Dedifferentiated amniotic fluid mesenchymal stem cell (primary cell): ENCODE measurements around the gene TESMIN.

Experiments used
- DNase-seq: peaks from one replicate; pipeline ENCODE4 v3.0.0-alpha.2; 2016; ENCODE audit errors: extremely low spot score

The TESMIN gene

DNA sequence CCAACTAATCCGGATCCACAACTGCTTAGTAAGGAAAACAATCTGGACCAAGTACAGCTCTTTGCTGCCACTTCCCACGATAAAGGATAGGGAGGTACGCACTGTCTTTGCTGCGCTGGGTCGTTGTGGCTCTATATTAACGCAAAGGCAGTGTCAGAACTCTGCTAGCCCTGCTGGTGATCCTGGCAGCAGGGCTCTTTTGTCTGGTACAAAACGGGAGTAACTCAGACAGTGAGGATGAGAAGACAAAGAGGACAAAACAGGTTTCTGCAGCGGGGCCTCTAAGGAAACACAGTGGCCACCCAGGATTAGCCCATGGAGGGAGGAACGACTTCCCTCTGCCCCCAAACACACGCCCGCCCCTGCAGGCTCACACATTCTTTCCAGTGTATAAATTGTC, 40.9 kb downstream of the TESMIN start:
- no peak for DNase-seq

DNA sequence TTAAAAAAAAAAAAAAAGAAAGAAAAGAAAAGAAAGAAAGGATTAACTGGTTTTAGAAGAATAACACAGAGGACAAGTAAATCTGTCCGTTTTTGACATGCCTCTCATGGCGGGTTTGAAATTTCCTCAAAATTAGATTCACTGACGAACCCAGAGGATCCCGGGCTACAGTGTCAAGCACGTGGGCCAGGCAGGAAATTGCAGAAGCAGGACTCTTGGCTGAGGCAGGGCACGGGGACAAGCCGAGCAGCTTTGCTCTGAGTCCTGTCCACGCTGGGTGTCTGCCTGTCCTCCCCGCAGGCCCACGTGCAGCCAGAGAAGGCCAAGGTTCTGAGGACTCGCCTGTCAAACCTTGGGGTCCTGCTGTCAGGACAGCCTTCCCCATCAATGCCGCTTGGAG, 42.3 kb downstream of the TESMIN start:
- no peak for DNase-seq

DNA sequence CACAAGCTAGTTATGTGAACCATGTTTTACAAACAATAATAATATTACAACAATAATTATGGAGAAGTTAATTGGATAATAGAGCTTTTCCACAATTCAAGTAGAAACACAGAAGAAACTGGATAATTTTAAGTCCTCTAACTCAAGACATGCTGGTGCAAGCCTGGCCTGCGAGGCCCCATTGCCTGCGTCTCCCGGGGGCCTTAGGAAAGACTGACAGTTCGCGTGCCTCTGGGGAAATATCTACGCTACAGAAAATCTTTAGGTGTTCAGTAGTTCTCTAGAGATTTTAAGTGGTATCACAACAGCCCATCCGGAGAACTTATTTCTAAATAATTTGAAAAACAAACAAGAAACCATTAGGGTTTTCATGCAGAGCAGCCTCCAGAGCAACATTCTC, 43.8 kb downstream of the TESMIN start:
- no peak for DNase-seq

DNA sequence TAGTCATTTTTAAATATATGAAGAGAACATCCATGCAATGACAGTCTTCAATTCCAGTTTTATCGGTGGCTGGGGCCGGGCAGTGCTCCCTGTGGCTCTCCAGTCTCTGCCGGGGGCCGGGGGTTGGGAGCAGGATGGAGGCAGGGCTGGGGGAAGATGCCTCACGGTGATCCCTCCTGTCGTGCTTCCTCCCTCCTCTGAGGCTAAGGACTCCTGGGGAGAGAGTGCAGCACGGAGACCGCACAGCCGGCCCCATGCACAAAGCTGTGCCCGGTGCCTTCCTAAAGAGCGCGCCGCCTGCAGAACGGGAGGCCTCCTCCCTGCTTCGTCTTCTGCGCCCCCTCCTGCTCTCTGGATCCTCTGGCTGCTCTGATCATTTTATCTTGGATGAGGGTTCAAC, 46.4 kb downstream of the TESMIN start:
- no peak for DNase-seq

DNA sequence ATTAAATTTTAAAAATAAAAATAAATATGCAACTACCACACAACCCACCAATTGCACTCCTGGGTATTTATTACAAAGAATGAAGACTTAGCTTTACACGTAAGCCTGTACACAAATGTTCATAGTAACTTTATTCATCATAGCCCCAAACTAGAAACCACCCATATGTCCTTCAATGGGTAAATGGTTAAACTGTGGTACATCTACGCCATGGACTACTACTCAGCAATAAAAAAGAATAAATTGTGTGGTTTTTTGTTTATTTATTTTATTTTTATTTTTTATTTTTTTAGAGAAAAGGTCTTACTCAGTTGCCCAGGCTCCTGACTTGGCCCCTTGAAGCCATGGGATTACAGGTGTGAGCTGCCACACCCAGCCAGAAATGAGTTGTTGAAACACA, 52.3 kb downstream of the TESMIN start:
- DNase-seq = no peak

GRCh38 chr11:68695531-68695930, 55.8 kb downstream of the TESMIN start:
- DNase-seq = no peak

GRCh38 chr11:68694431-68695297, 56.7 kb downstream of the TESMIN start:
- DNase-seq = no peak

DNA sequence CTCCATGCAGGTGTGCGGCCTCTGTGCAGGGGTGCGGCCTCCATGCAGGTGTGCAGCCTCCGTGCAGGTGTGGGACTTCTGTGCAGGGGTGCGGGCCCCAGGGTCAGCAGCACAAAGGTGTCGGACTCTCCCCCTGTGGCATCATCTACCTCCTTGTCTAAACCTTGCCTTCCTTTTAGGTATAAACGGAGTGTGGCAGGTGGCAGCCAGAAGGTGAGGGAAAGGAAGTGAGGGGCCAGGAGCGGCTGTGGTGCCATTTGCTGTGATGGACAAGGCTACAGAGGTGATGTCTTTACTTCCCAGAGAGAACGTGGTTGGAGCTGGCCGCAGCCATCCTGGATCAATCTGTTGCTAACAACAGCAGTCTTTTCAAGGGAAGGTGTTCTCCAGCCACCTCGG, 57.8 kb downstream of the TESMIN start:
- no peak for DNase-seq

- DNase-seq = no peak
Observed at GRCh38 chr11:68692871-68693483, 58.3 kb downstream of the TESMIN start.

DNA sequence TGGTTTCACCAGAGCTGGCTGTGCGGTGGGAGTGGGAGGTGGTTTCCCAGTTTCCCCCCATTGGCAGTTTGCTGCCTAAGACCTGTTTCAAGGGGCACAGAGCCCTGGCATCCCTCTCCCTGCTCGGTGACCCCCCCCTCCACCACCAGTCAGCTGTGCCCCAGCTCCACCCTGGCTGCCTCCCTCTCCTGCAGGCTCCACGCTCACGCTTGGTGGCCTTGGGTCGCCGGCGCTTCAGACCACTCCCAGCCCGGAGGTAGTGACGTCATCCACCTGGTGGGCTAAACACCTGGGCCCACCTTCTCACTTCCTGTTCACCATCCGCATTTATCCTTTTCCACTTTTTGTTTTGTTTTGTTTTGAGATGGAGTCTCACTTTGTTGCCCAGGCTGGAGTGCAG, 59.2 kb downstream of the TESMIN start:
- no peak for DNase-seq

DNA sequence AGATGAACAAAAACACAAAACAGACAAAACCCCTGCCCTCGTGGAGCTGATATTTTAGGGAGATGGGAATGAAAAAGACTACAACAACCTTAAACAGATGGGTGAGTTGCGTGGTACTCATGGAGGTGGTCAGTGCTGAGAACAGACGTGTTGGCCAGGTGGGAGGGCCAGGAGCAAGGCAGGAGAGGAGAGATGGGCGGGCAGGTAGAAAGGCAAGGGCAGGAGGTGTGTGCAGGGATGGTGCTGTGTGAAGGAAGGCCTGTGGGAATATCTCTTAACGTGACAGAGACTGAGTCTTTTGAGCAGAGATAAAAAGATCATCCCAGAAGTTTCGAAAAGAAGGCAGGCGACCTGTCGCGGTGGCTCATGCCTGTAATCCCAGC, 59.9 kb downstream of the TESMIN start:
- no peak for DNase-seq

DNA sequence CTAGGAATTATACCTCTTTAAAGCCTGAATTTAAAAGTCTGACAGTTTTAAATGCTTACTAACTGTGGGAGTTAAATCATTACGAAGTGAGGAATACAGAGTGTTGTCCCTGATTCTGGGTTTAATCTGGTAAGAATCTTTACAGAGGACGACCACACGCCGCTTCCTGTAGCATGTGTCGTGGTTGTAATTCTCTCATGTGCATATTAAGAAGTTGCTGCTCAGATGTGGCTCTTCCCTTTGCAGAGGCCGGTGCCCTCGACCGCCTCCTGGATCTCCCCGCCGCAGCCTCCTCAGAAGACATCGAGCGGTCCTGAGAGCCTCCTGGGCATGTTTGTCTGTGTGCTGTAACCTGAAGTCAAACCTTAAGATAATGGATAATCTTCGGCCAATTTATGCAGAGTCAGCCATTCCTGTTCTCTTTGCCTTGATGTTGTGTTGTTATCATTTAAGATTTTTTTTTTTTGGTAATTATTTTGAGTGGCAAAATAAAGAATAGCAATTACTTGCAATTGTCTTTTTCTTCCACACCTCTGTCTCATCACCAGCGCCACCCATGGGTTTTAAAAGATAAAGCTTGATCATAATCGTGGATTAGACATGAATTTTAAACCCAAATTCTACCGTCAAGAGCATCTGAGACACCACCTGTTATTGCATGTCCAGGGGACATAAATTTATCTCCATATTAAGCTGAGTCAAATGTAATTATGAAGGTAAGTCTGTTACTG, 60.5 kb downstream of the TESMIN start:
- no peak for DNase-seq

GRCh38 chr11:68689737-68690625, 61.3 kb downstream of the TESMIN start:
- DNase-seq = no peak

GRCh38 chr11:68688881-68689280, 62.4 kb downstream of the TESMIN start:
- no peak for DNase-seq

DNA sequence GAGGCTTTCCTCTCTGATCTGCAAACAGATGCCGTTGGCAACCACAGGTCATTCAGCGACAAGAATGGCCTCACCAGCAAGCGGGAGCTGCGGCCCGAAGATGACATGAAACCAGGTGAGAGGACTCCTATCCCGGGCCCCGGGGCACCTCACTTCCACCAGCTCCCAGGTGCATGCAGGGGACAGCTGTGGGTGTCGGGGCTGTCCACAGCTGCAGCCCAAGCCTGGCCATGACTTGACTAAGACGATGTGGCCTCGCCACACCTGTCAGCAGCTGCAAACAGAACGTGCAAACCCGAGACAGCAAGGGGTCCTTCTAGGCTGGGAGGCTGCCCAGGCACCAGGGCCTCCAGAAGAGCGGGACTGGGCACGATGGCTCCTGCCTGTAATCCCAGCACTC, 63.3 kb downstream of the TESMIN start:
- DNase-seq = no peak

GRCh38 chr11:68687311-68687710, 64.0 kb downstream of the TESMIN start:
- DNase-seq = no peak

- no peak for DNase-seq
Observed at GRCh38 chr11:68686486-68686885, 64.8 kb downstream of the TESMIN start.

GRCh38 chr11:68685656-68686380, 65.5 kb downstream of the TESMIN start:
- DNase-seq = no peak

DNA sequence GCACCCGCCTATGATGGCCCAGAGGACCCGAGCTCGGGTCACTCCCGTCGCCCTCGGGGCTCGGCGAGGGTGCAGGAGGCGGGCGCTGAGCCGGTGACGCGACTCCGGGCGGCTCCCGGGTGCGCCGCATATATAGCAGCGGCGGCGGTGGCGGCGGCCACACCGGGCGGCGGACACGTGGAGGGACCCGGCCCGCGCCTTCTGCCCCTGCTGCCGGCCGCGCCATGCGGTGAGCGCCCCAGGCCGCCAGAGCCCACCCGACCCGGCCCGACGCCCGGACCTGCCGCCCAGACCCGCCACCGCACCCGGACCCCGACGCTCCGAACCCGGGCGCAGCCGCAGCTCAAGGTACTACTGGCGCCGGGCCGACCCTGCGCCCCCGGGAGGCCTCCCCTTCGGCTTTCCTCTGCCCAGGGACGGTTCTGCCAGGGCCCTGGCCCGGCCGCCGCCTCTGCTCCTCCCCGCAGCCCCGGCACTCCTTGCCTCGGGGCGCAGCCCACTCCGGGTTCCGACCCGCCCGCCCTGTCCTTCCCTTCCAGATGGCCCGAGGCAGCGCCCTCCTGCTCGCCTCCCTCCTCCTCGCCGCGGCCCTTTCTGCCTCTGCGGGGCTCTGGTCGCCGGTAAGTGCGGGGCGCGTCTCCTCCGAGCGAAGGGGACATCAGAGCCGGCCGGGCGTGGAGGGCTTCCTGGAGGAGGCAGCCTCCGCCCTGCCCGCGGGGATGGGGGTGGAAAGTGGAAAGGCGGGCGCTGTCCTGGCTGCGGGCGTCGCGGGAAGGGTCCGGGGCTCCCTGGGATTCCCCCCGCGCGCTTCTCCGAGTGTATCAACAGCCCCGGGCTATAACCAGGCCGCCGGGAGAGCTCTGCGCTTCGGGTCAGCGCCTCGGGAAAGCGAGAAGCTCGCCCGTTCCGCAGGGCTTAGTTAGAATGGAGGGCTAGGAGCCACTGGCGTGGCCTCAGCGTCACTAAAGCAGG, 66.6 kb downstream of the TESMIN start, which contains the start of gene GAL:
GAL (plus strand) TSS at position 160 of the 972 bp plus-strand sequence; CDS start at position 540, 380 bp downstream.
- DNase-seq = no peak
